Endothelial cell of umbilical vein (primary cell): ENCODE measurements around the gene THOC2. TPM values are rescaled to one million over a fixed set of nuclear protein-coding genes. Genes with fewer than 3 reads are reported as not detected.

Experiments
- BruUV-seq: library from RNA; stranded (reverse); fragments of 400-500 nt; replicated peaks from 2 replicates; lab custom pipeline; 2021; lab: Mats Ljungman, UMichigan
- CTCF ChIA-PET: fragments of 300-600, 350-600 bp; sonication (Branson Sonifier 250); formaldehyde crosslinking; loops from one replicate; lab custom pipeline; 2021; ENCODE audit warnings: antibody characterized with exemption, inconsistent platforms; lab: Charles Lee
- POLR2A ChIA-PET: fragments of 300-600, 350-600 bp; sonication (Branson Sonifier 250); formaldehyde crosslinking; loops from one replicate; lab custom pipeline; 2021; ENCODE audit warnings: antibody characterized with exemption, inconsistent platforms; lab: Charles Lee
- DNase-seq: peaks from one replicate; pipeline ENCODE4 v3.0.0-alpha.2; 2011; ENCODE audit warnings: low read depth, low spot score
- FAIRE-seq: peaks from 2 replicates; lab custom pipeline; 2011; peaks lifted over from hg19 to GRCh38; lab: Jason Lieb, UNC
- H2AFZ ChIP-seq: 2 replicates; pipeline ENCODE4 v1.6.0; 2012; ENCODE audit warnings: low read depth, low read length, control low read depth, inconsistent platforms
- H3K27ac ChIP-seq: 2 replicates; pipeline ENCODE4 v1.5.1; 2011; ENCODE audit warnings: low read depth, mild to moderate bottlenecking, control low read depth, low read length, moderate library complexity; ENCODE audit not compliant: insufficient read depth
- H3K27me3 ChIP-seq, 2 experiments: 2 replicates each; pipeline versions ENCODE4 v1.6.0 to v1.6.1; 2011; ENCODE audit warnings: low read length in 2 of 2, mixed read lengths in 1 of 2; ENCODE audit not compliant: control insufficient read depth in 2 of 2, insufficient read depth in 2 of 2
- H3K36me3 ChIP-seq, 2 experiments: 2 replicates in 1 of 2; 3 replicates in 1 of 2; pipeline ENCODE4 v1.5.1; 2011; ENCODE audit warnings: low read length in 2 of 2, mild to moderate bottlenecking in 1 of 2, moderate library complexity in 1 of 2; ENCODE audit not compliant: control insufficient read depth in 2 of 2, insufficient read depth in 2 of 2; ENCODE audit errors: extremely low read depth in 1 of 2
- H3K4me1 ChIP-seq: 3 replicates; pipeline ENCODE4 v1.5.1; 2011; ENCODE audit warnings: mild to moderate bottlenecking, low read length; ENCODE audit not compliant: control insufficient read depth, insufficient read depth; ENCODE audit errors: extremely low read depth
- H3K4me2 ChIP-seq: 2 replicates; pipeline ENCODE4 v1.6.1; 2011; ENCODE audit warnings: low read length, control low read depth, mixed read lengths; ENCODE audit not compliant: insufficient read depth
- H3K4me3 ChIP-seq, 3 experiments: fragments of 200-600 bp in 1 of 3; sonication (generic), shearing (Covaris generic) in 1 of 3; replicated peaks in 1 of 3; 2 replicates each; pipeline ENCODE4 v1.5.1; 2011 to 2016; ENCODE audit warnings: control low read depth in 3 of 3, low read length in 3 of 3, mild to moderate bottlenecking in 2 of 3, inconsistent platforms in 1 of 3, low read depth in 1 of 3, moderate library complexity in 1 of 3; ENCODE audit not compliant: insufficient read depth in 1 of 3
- H3K79me2 ChIP-seq: 2 replicates; pipeline ENCODE4 v1.6.0; 2012; ENCODE audit warnings: low read length, inconsistent platforms; ENCODE audit not compliant: control insufficient read depth, insufficient read depth
- H3K9ac ChIP-seq: replicated peaks from 2 replicates; pipeline ENCODE3; 2011; ENCODE audit warnings: low read length, control low read depth; ENCODE audit not compliant: insufficient read depth; ENCODE audit errors: extremely low read depth
- H3K9me1 ChIP-seq: replicated peaks from 3 replicates; pipeline ENCODE4 v1.6.0; 2011; ENCODE audit warnings: mild to moderate bottlenecking, low read length; ENCODE audit not compliant: control insufficient read depth, insufficient read depth; ENCODE audit errors: extremely low read depth
- H3K9me3 ChIP-seq: replicated peaks from 2 replicates; pipeline ENCODE4 v1.5.1; 2012; ENCODE audit warnings: low read length, inconsistent platforms; ENCODE audit not compliant: control insufficient read depth, insufficient read depth
- H4K20me1 ChIP-seq: replicated peaks from 2 replicates; pipeline ENCODE3; 2011; ENCODE audit warnings: mild to moderate bottlenecking, low read length; ENCODE audit not compliant: control insufficient read depth, insufficient read depth; ENCODE audit errors: extremely low read depth
- CTCF ChIP-seq, 2 donors: IDR thresholded peaks; 1 replicate in 1 of 2; 2 replicates in 1 of 2; pipeline ENCODE4 v1.5.1; 2011; ENCODE audit warnings: low read length in 2 of 2, mild to moderate bottlenecking in 2 of 2, moderate library complexity in 2 of 2, control low read depth in 1 of 2, inconsistent platforms in 1 of 2, low read depth in 1 of 2; ENCODE audit not compliant: insufficient read depth in 1 of 2; ENCODE audit errors: extremely low read depth in 1 of 2
- FOS ChIP-seq: IDR thresholded peaks from 2 replicates; pipeline ENCODE4 v1.6.1; 2011; ENCODE audit warnings: mild to moderate bottlenecking, low read length, moderate library complexity, borderline replicate concordance; ENCODE audit not compliant: insufficient read depth
- GATA2 ChIP-seq: IDR thresholded peaks from 2 replicates; pipeline ENCODE4 v1.7.0; 2011; ENCODE audit warnings: low read depth, mild to moderate bottlenecking, moderate library complexity, mixed read lengths, low read length; ENCODE audit not compliant: insufficient read length, insufficient read depth
- JUN ChIP-seq: IDR thresholded peaks from 2 replicates; pipeline ENCODE4 v1.6.1; 2011; ENCODE audit warnings: borderline replicate concordance, low read depth; ENCODE audit not compliant: insufficient read length, insufficient read depth
- MAX ChIP-seq: IDR thresholded peaks from 2 replicates; pipeline ENCODE4 v1.6.1; 2011; ENCODE audit not compliant: insufficient read depth, insufficient read length
- MYC ChIP-seq: IDR thresholded peaks from one replicate; pipeline ENCODE4 v1.6.1; 2011; ENCODE audit warnings: mild to moderate bottlenecking, low read depth, low read length
- POLR2A ChIP-seq: IDR thresholded peaks from 2 replicates; pipeline ENCODE4 v1.6.1; 2012; ENCODE audit warnings: low read depth, mild to moderate bottlenecking, control low read depth, low read length
- POLR2AphosphoS5 ChIP-seq: IDR thresholded peaks from 2 replicates; pipeline ENCODE4 v1.6.1; 2012; ENCODE audit warnings: low read depth, mild to moderate bottlenecking, control low read depth, low read length, moderate library complexity; ENCODE audit not compliant: insufficient read depth
- dilution Hi-C: fragments of 300-500 bp; cut with MboI; formaldehyde crosslinking; loops from one replicate; pipeline ENCODE4 v1.15.0; 2019; ENCODE audit warnings: low sequenced_read_pairs; ENCODE audit not compliant: extremely low pct_ligation_motif_present
- intact Hi-C: fragments of 100-400 bp; cut with micrococcal nuclease; formaldehyde crosslinking; loops from one replicate; pipeline ENCODE4 v1.10.0; 2022
- polyA plus RNA-seq, 4 experiments: library from polyadenylated mRNA; depleted of rRNA in 3 of 4; stranded (reverse) in 3 of 4; unstranded in 1 of 4; fragments of >200 nt; gene quantifications; 2 replicates each; pipeline versions ENCODE4 v1.2.1 to v1.2.3, GENCODE V29; 2011 to 2012; ENCODE audit warnings: missing spikeins in 1 of 4
- total RNA-seq: library from RNA; stranded (reverse); gene quantifications from 2 replicates; pipeline ENCODE4 v1.2.3, GENCODE V29; 2021

The THOC2 gene
- total and polyA plus RNA-seq, 2 donors (not counting 3 experiments of a cell fraction or from before 2014, with no cell fraction given): 26.0 to 72.9 TPM

DNA sequence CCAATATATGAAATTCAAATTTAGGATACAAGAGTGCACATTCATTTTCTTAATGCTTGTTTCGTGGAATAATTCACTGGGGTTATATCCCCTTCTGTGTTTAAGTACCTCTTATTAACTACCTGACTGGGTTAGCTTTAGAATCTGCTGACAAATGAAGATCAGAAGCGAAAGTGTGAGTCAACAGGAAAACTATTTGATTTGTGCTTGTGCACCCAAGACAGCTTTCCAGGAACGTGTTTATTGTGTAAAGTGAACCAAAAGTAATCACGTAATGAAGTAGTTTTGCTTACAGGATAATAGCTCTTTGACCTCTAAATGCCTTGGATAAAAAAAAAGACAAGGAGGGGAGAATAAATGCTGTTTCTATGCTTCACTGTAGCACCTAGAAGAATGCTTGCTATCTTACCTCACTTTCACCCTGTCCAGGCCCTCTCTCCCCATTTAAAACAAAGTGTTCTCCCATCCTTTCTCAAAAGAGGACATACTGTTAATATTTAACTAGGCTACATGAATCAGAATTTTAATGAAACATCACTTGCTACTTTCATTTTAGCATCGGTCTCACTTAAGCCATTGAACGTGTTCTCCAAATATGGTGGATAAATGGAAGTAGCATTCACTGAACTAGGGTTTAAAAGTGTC lies 141.9 kb downstream of the THOC2 start:
- peak; percentile 27 for DNase-seq
- ChIA-PET CTCF (no interaction called here), POLR2A (no interaction called here)
- TF ChIP-seq MAX (no peak), POLR2A (no peak), GATA2 (no peak), JUN (no peak), CTCF (IDR thresholded peaks at IDR 0.05; ENCODE audit: extremely low read depth in 1 of 2, insufficient read depth in 1 of 2, low read depth in 1 of 2, low read length in 2 of 2) (no peak), MYC (no peak), FOS (no peak), POLR2AphosphoS5 (no peak)
- Histone ChIP-seq H3K27me3 (no peaks in the 10 kb centered on the region), H3K4me2 (no peak overlapping the region), H3K4me1 (peaks cover 2% of the 10 kb centered on the region), H2AFZ (no peak overlapping the region), H3K36me3 (no peaks in the 10 kb centered on the region), H3K27ac (no peak overlapping the region), H3K79me2 (no peaks in the 10 kb centered on the region), H3K9me3 (no peaks in the 10 kb centered on the region), H4K20me1 (no peaks in the 10 kb centered on the region), H3K4me3 (no peak overlapping the region), H3K9me1 (no peaks in the 10 kb centered on the region), H3K9ac (no peak overlapping the region)
- FAIRE-seq: no peak
- no TSS peak for BruUV-seq
- dilution Hi-C loops (no loop called here), intact Hi-C loops (no loop called here)
